Activated naive CD4-positive, alpha-beta T cell treated with anti-CD3 and anti-CD28 coated beads, Interleukin-2, amount 50 U/mL, for 72 hours (primary cell): ENCODE measurements around the gene FAT2. TPM values are rescaled to one million over a fixed set of nuclear protein-coding genes. Genes with fewer than 3 reads are reported as not detected.

Experiments
- ATAC-seq, 2 donors: fragments of 150-1000 bp; cut with Tn5 transposase; 2 replicates each; pipeline ENCODE4 v1.10.0; 2021; ENCODE audit warnings: mild to moderate bottlenecking in 2 of 2, moderate library complexity in 2 of 2
- DNase-seq, 2 donors: peaks; one replicate each; pipeline ENCODE4 v3.0.0; 2021 to 2022; ENCODE audit warnings: low spot score in 2 of 2
- H3K27ac Mint-ChIP-seq, 2 donors: one replicate each; pipeline ENCODE4 v1.8.0; 2022; ENCODE audit warnings: mild to moderate bottlenecking in 2 of 2, mixed read lengths in 2 of 2
- H3K36me3 Mint-ChIP-seq, 2 donors: one replicate each; pipeline ENCODE4 v1.8.0; 2022; ENCODE audit warnings: mixed read lengths in 2 of 2
- H3K9me3 Mint-ChIP-seq, 2 donors: one replicate each; pipeline ENCODE4 v1.8.0; 2022; ENCODE audit warnings: mixed read lengths in 2 of 2
- total RNA-seq, 2 donors: library from RNA; stranded (reverse); gene quantifications; one replicate each; pipeline ENCODE4 v1.2.3, GENCODE V29; 2022

Gene FAT2
- total RNA-seq, 2 donors from 2014 or later: not detected

DNA sequence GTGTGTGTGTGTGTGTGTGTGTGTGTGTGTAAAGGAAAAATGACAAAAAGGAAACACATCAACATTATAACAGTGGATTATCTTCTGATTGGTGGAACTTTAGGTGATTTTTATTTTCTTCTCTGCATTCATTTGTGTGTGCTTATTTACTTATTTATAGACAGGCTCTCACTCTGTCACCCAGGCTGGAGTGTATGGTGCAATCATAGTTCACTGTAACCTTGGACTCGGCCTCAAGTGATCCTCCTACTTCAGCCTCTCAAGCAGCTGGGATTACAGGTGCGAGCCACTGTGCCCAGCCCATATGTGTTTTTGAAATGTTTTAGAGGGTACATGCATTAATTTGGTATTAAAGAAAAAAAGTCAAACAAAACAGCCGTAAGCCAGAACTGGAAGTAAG, 39.1 kb downstream of the FAT2 start:
- no peaks in the 10 kb centered on the region for H3K9me3 Mint-ChIP-seq
- H3K36me3 Mint-ChIP-seq: no peaks in the 10 kb centered on the region

DNA sequence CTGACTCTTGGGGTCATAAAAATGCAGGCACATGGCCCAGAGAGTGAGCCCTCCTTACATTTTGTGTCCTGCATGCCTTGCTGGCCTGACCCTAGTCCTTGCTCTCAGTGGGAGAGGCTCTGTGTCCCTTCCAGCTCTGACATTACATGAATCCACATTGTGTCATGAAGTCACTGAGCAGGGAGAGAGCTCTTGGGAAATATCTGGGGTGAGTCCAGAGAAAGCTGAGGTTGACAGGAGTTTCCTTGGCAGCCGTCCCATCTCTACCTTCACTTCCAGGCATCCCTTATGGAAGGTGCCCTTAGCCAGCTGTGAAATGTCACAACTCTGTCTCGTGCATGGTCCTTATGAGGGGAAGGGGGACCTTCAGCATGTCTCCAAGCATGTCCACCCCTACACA, 41.0 kb downstream of the FAT2 start:
- no peaks in the 10 kb centered on the region for H3K9me3 Mint-ChIP-seq
- ATAC-seq (no peak), DNase-seq (no peak)
- H3K36me3 Mint-ChIP-seq: no peaks in the 10 kb centered on the region
- no peak overlapping the region for H3K27ac Mint-ChIP-seq

More for the DNA sequence above, 39.1 kb downstream of the FAT2 start:
- ATAC-seq (no peak), DNase-seq (no peak)
- H3K27ac Mint-ChIP-seq: peak overlapping the region in 1 of 2 donors; percentile 69

DNA sequence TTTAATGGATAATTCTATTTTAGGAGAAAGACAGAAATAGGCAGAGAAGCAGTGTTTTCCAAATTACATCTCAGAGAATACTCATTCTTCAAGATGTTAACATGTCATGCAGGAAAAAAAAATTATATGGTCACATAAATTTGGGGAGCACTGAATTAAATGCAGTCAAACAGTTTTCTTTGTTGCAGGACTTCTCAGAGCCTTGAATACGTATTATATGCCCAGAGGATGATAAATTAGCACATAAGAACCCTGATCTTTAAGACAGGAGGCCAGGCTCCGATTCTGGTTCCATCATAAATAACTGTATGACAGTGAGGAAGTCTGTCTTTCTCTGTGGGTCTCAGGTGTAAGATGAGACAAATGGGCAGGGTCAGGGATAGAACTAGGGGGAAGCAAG, 41.4 kb downstream of the FAT2 start:
- ATAC-seq (no peak), DNase-seq (no peak)
- Mint-ChIP-seq H3K36me3 (no peaks in the 10 kb centered on the region), H3K27ac (no peak overlapping the region), H3K9me3 (no peaks in the 10 kb centered on the region)

DNA sequence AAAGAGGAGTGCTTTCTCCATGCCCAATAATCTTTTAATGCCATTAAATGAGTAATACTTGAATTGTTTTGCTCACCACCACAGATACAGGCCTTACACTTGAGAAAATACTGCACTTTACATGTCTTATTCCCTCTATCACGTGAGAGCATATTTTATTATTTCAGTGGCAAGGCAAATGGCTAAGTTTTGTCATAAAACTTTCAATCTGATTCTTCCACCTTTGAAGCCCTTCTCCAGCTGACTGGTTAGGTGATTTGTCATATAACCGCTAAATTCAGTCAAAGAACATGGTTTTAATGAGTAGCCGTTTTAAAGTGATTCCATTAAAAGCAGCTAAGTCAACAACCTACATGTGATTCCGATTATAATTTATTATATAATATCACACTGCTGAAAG, 43.8 kb downstream of the FAT2 start:
- Mint-ChIP-seq H3K9me3 (no peaks in the 10 kb centered on the region), H3K27ac (no peak overlapping the region), H3K36me3 (no peaks in the 10 kb centered on the region)
- DNase-seq (no peak), ATAC-seq (peak in 1 of 2 donors; percentile 64)

DNA sequence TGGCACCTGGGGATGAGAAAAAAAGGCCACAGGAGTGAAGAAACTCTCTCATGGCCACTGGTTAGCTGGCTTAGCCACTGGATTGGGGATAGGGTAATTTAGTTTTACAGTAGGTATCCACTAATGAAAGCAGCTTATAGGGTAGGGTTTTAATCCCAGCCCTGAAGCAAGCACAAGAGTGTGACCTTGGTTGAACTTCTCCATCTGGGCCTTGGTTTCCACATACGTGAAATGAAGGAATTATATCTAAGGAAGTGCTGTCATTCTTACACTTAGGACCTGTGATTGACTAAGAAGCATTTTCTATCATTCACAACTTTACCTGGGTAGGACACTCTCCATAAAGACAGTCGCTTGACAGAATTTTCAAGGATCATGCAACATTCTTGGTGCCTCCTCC, 49.6 kb downstream of the FAT2 start:
- Mint-ChIP-seq H3K36me3 (no peaks in the 10 kb centered on the region), H3K9me3 (no peaks in the 10 kb centered on the region), H3K27ac (no peak overlapping the region)
- DNase-seq (no peak), ATAC-seq (no peak)

Other genes with a start within 250 kb of the FAT2 start
- not detected for gene SLC36A2, start 243.8 kb downstream of the FAT2 start, total RNA-seq
- gene SLC36A1, start 143.7 kb downstream of the FAT2 start, total RNA-seq: 1 to 10 TPM; 5.0 to 7.8 TPM
- under 1 TPM; 0.18 to 0.91 TPM for gene SPARC, start 95.6 kb upstream of the FAT2 start, total RNA-seq
- 10 to 100 TPM; 48.2 to 84.3 TPM for gene ATOX1, start 167.3 kb upstream of the FAT2 start, total RNA-seq
- gene G3BP1, start 180.6 kb upstream of the FAT2 start, total RNA-seq: 100 to 1,000 TPM; 185 to 250 TPM